Kidney (tissue), 14 donors: ENCODE results near the gene RAD23A. TPM values are rescaled to one million over a fixed set of nuclear protein-coding genes. Genes with fewer than 3 reads are reported as not detected.

Experiments
- DNase-seq, 5 donors: peaks; one replicate each; pipeline ENCODE4 v3.0.0-alpha.2; 2013 to 2020
- FAIRE-seq: peaks from 2 replicates; lab custom pipeline; 2012; peaks lifted over from hg19 to GRCh38; lab: Jason Lieb, UNC
- H3K27ac ChIP-seq, 2 donors: one replicate each; pipeline ENCODE4 v1.7.0; 2013; ENCODE audit warnings: low read depth in 2 of 2, low read length in 2 of 2, inconsistent platforms in 1 of 2
- H3K27me3 ChIP-seq: one replicate; pipeline ENCODE4 v1.7.1; 2013; ENCODE audit warnings: low read length, inconsistent platforms; ENCODE audit not compliant: control insufficient read depth, insufficient read depth
- H3K36me3 ChIP-seq, 3 donors: one replicate each; pipeline versions ENCODE4 v1.7.0 to v1.7.1; 2013; ENCODE audit warnings: low read length in 3 of 3, control low read depth in 1 of 3, inconsistent platforms in 1 of 3; ENCODE audit not compliant: insufficient read depth in 3 of 3, control insufficient read depth in 2 of 3
- H3K4me1 ChIP-seq, 3 donors: one replicate each; pipeline versions ENCODE4 v1.7.0 to v1.7.1; 2013; ENCODE audit warnings: low read length in 3 of 3, inconsistent platforms in 1 of 3, low read depth in 1 of 3; ENCODE audit not compliant: control insufficient read depth in 2 of 3, insufficient read depth in 2 of 3
- H3K4me3 ChIP-seq, 3 donors: one replicate each; pipeline versions ENCODE4 v1.7.0 to v1.8.1; 2013; ENCODE audit warnings: low read length in 3 of 3, control low read depth in 1 of 3, inconsistent platforms in 1 of 3
- H3K9ac ChIP-seq, 3 donors: one replicate each; pipeline versions ENCODE4 v1.7.0 to v1.7.1; 2013; ENCODE audit warnings: low read length in 3 of 3, control low read depth in 1 of 3, inconsistent platforms in 1 of 3
- H3K9me3 ChIP-seq, 3 donors: one replicate each; pipeline versions ENCODE4 v1.7.0 to v1.7.1; 2013; ENCODE audit warnings: low read length in 3 of 3, control low read depth in 1 of 3, inconsistent platforms in 1 of 3; ENCODE audit not compliant: control insufficient read depth in 2 of 3, insufficient read depth in 1 of 3
- intact Hi-C: fragments of 100-400 bp; cut with DNase I; formaldehyde crosslinking; loops from one replicate; pipeline ENCODE4 v1.11.1; 2022
- polyA plus RNA-seq: library from polyadenylated mRNA; stranded (reverse); fragments of 350-450 nt; fragmentation: Illumina TruSeq; extraction: RNeasy Lipid Tissue Mini Kit (QIAGEN cat#74804); gene quantifications from one replicate; pipeline ENCODE4 v1.2.3, GENCODE V29; 2014; ENCODE audit warnings: low read depth, low replicate concordance; ENCODE audit not compliant: insufficient read depth
- total RNA-seq: library from RNA; stranded (reverse); fragmentation: NEBNext Ultra II Directional; extraction: Animal tissue kit (Norgen Biotek cat#: 25700); gene quantifications from one replicate; pipeline ENCODE4 v1.2.1, GENCODE V29; 2021
- TF ChIP-seq, protein P1 (sequence below): IDR thresholded peaks from 3 replicates; pipeline ENCODE4 v1.5.1; 2012; ENCODE audit warnings: mild to moderate bottlenecking, moderate library complexity, borderline replicate concordance; ENCODE audit not compliant: insufficient read depth; ENCODE audit errors: extremely low read depth
- donor health status: control.
- donor health status: control.
- donor health status: control.
- donor health status: control.
- donor health status: control.
- donor health status: DM: yes; HTN: yes; CAD: no.
- donor health status: Normal renal cell carcinoma (clear cell type).

RAD23A gene
- total and polyA plus RNA-seq, 2 donors from 2014 or later = 79.2 to 105 TPM

DNA sequence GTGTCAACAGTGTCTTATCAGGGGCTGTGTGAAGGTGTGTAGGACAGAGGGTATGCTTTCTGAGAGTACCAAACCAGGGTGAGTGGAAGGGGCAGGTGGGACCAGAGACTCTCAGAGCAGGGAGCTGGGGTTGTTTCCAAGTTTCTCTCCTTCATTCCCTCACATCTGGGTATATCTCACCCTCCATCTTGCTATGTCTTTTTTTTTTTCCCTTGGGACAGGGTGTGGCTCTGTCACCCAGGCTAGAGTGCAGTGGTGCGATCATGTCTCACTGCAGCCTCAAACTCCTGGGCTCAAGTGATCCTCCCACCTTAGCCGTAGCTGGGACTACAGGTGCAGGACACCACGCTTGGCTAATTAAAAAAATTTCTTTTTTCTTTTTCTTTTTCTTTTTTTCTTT, 34.3 kb downstream of the RAD23A start:
- Histone ChIP-seq H3K9me3 (no peaks in the 10 kb centered on the region), H3K27me3 (peaks cover 7% of the 10 kb centered on the region), H3K36me3 (no peaks in the 10 kb centered on the region), H3K27ac (no peak overlapping the region), H3K9ac (no peak overlapping the region), H3K4me3 (no peak overlapping the region), H3K4me1 (peaks cover 0 to 9% (median 4%) of the 10 kb centered on the region in 3 donors)
- FAIRE-seq (no peak), DNase-seq (no peak)
- TF ChIP-seq, protein P1, sequence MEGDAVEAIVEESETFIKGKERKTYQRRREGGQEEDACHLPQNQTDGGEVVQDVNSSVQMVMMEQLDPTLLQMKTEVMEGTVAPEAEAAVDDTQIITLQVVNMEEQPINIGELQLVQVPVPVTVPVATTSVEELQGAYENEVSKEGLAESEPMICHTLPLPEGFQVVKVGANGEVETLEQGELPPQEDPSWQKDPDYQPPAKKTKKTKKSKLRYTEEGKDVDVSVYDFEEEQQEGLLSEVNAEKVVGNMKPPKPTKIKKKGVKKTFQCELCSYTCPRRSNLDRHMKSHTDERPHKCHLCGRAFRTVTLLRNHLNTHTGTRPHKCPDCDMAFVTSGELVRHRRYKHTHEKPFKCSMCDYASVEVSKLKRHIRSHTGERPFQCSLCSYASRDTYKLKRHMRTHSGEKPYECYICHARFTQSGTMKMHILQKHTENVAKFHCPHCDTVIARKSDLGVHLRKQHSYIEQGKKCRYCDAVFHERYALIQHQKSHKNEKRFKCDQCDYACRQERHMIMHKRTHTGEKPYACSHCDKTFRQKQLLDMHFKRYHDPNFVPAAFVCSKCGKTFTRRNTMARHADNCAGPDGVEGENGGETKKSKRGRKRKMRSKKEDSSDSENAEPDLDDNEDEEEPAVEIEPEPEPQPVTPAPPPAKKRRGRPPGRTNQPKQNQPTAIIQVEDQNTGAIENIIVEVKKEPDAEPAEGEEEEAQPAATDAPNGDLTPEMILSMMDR = no peak
- intact Hi-C loops = loop anchor here (5.0 to 10.0 kb wide), 2 partner anchors 85 to 117 kb away; no protein-coding TSS in a partner anchor

DNA sequence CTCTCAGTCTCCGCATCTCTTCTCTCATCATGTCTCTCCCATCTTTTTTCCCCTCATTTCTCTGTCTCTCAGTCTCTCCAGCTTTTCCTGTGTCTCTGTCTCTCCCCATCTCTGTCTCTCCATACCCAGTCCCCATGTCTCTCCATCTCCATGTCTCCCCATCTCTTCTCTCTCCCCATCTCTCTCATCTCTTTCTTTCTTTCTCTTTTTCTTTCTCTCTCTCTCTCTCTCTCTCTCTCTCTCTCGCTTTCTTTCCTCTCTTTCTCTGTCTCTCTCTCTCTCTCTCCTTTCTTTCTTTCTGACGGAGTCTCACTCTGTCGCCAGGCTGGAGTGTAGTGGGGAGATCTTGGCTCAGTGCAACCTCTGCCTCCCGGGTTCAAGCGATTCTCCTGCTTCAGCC, 37.0 kb downstream of the RAD23A start:
- H3K4me3 ChIP-seq = no peak overlapping the region
- TF ChIP-seq, protein P1 = no peak
- DNase-seq (no peak), FAIRE-seq (no peak)
- H3K27ac ChIP-seq = no peak overlapping the region
- no peaks in the 10 kb centered on the region for H3K36me3 ChIP-seq
- no peak overlapping the region for H3K9ac ChIP-seq
- no peaks in the 10 kb centered on the region for H3K9me3 ChIP-seq
- H3K4me1 ChIP-seq = peaks cover 0 to 13% (median 4%) of the 10 kb centered on the region in 3 donors
- H3K27me3 ChIP-seq = peaks cover 7% of the 10 kb centered on the region
- intact Hi-C loops = no loop called here

DNA sequence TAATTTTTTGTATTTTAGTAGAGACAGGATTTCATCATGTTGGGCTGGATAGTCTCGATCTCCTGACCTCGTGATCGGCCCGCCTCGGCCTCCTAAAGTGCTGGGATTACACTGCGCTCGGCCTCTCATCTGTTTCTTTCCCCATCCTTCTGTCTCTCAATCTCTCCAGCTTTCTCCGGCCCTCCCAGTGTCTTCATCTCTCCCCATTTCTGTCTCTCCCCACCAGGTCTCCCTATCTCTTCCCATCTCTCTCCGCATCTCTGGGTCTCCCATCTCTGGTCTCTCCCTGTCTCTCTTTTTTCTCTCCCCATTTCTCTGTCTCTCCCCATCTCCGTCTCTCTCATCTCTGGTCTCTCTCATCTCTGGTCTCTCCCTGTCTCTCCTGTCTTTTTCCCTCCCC, 37.4 kb downstream of the RAD23A start:
- Histone ChIP-seq H3K4me3 (peak overlapping the region in 1 of 3 donors; percentile 11), H3K27me3 (peaks cover 7% of the 10 kb centered on the region), H3K9me3 (no peaks in the 10 kb centered on the region), H3K27ac (no peak overlapping the region), H3K36me3 (no peaks in the 10 kb centered on the region), H3K9ac (no peak overlapping the region), H3K4me1 (peaks cover 0 to 11% (median 4%) of the 10 kb centered on the region in 3 donors)
- intact Hi-C loops = no loop called here
- TF ChIP-seq, protein P1 = no peak
- DNase-seq = no peak
- FAIRE-seq = no peak
